GM21526 (cell line): ENCODE measurements around the gene SRGAP3.

Experiments
- ATAC-seq: cut with Tn5 transposase; IDR thresholded peaks from one replicate; pipeline ENCODE4 v1.9.1; 2021; ENCODE audit warnings: moderate library complexity; ENCODE audit not compliant: unreplicated experiment, low FRiP score

The SRGAP3 gene

GRCh38 chr3:9068051-9068450 lies 181.4 kb downstream of the SRGAP3 start:
- ATAC-seq, result no peak

- no peak for ATAC-seq
Observed at GRCh38 chr3:9067352-9067975, 182.0 kb downstream of the SRGAP3 start.

GRCh38 chr3:9066775-9067174 lies 182.7 kb downstream of the SRGAP3 start:
- no peak for ATAC-seq

GRCh38 chr3:9066141-9066540 lies 183.3 kb downstream of the SRGAP3 start:
- no peak for ATAC-seq

- ATAC-seq, result no peak
Observed at GRCh38 chr3:9064850-9065249, 184.6 kb downstream of the SRGAP3 start.

- no peak for ATAC-seq
Observed at GRCh38 chr3:9064251-9064650, 185.2 kb downstream of the SRGAP3 start.

GRCh38 chr3:9062570-9062969 lies 186.9 kb downstream of the SRGAP3 start:
- ATAC-seq, result no peak

GRCh38 chr3:9061634-9062033 lies 187.8 kb downstream of the SRGAP3 start:
- ATAC-seq, result no peak

GRCh38 chr3:9059489-9060400 lies 189.7 kb downstream of the SRGAP3 start:
- no peak for ATAC-seq

GRCh38 chr3:9056581-9056980 lies 192.9 kb downstream of the SRGAP3 start:
- no peak for ATAC-seq

GRCh38 chr3:9047452-9048346 lies 201.7 kb downstream of the SRGAP3 start:
- no peak for ATAC-seq

GRCh38 chr3:9045371-9045770 lies 204.1 kb downstream of the SRGAP3 start:
- ATAC-seq, result no peak

GRCh38 chr3:9043063-9043462 lies 206.4 kb downstream of the SRGAP3 start:
- ATAC-seq, result no peak

- ATAC-seq, result no peak
Observed at GRCh38 chr3:9041626-9042025, 207.8 kb downstream of the SRGAP3 start.

GRCh38 chr3:9040996-9041395 lies 208.4 kb downstream of the SRGAP3 start:
- ATAC-seq, result no peak

GRCh38 chr3:9037144-9037711 lies 212.2 kb downstream of the SRGAP3 start:
- no peak for ATAC-seq

- ATAC-seq, result no peak
Observed at GRCh38 chr3:9036404-9037131, 212.9 kb downstream of the SRGAP3 start.

- no peak for ATAC-seq
Observed at GRCh38 chr3:9035961-9036360, 213.5 kb downstream of the SRGAP3 start.

GRCh38 chr3:9035473-9035872 lies 214.0 kb downstream of the SRGAP3 start:
- ATAC-seq, result no peak

- no peak for ATAC-seq
Observed at GRCh38 chr3:9033867-9034266, 215.6 kb downstream of the SRGAP3 start.
